A549 (cell line): ENCODE data around the gene SLC35E4. TPM values are rescaled to one million over a fixed set of nuclear protein-coding genes. Genes with fewer than 3 reads are reported as not detected.

ENCODE experiments used
- ATAC-seq, 2 experiments: fragments of 200-7000 bp in 1 of 2; fragments of >200 bp in 1 of 2; cut with Nextera tagmentation in 1 of 2; cut with Tn5 transposase in 1 of 2; 3 replicates each; pipeline versions ENCODE4 v1.8.0 to v1.9.1; 2018 to 2020; ENCODE audit warnings: mild to moderate bottlenecking in 1 of 2, moderate library complexity in 1 of 2
- CTCF ChIA-PET: fragments of 300-600 bp; sonication (Branson Sonifier 250); formaldehyde crosslinking; extraction: SDS; loops from one replicate; lab custom pipeline; 2021; ENCODE audit warnings: antibody characterized with exemption, inconsistent platforms; lab: Yijun Ruan, JAX
- POLR2A ChIA-PET: fragments of 350-600 bp; formaldehyde crosslinking; extraction: SDS; loops from one replicate; lab custom pipeline; 2021; ENCODE audit warnings: antibody characterized with exemption, inconsistent platforms; lab: Yijun Ruan, JAX
- DNase-seq, 2 experiments: peaks; one replicate each; pipeline versions ENCODE4 v3.0.0 to v3.0.0-alpha.2; 2011 to 2016; ENCODE audit warnings: low read depth in 1 of 2, low spot score in 1 of 2
- FAIRE-seq: peaks from 2 replicates; lab custom pipeline; 2011; peaks lifted over from hg19 to GRCh38; lab: Jason Lieb, UNC
- H3K27ac ChIP-seq, 2 experiments: fragments of >200 bp; sonication (Bioruptor Twin); formaldehyde crosslinking; 3 replicates each; pipeline ENCODE4 v1.5.1; 2016 to 2017
- H3K4me1 ChIP-seq: fragments of >200 bp; sonication (Bioruptor Twin); formaldehyde crosslinking; 3 replicates; pipeline ENCODE4 v1.6.1; 2016
- H3K4me2 ChIP-seq: fragments of >200 bp; sonication (Bioruptor Twin); formaldehyde crosslinking; 3 replicates; pipeline ENCODE4 v1.6.1; 2016
- H3K4me3 ChIP-seq: fragments of >200 bp; sonication (Bioruptor Twin); formaldehyde crosslinking; 3 replicates; pipeline ENCODE4 v1.5.1; 2016
- H3K9me3 ChIP-seq: fragments of >200 bp; sonication (Bioruptor Twin); formaldehyde crosslinking; 3 replicates; pipeline ENCODE4 v1.6.1; 2016
- CBX2 ChIP-seq: fragments of 200-600 bp; sonication (generic); IDR thresholded peaks from 2 replicates; pipeline ENCODE4 v1.6.1; 2016; ENCODE audit warnings: low read depth, mild to moderate bottlenecking, borderline replicate concordance
- CBX8 ChIP-seq: fragments of 200-600 bp; sonication (generic); IDR thresholded peaks from 2 replicates; pipeline ENCODE4 v1.6.1; 2016
- CEBPB ChIP-seq, 2 experiments: fragments of >200 bp in 1 of 2; sonication (Bioruptor Twin) in 1 of 2; formaldehyde crosslinking in 1 of 2; IDR thresholded peaks; 2 replicates each; pipeline ENCODE4 v1.6.1; 2012 to 2016
- CTCF ChIP-seq: fragments of >200 bp; sonication (Bioruptor Twin); formaldehyde crosslinking; IDR thresholded peaks from 3 replicates; pipeline ENCODE4 v1.5.1; 2016
- EHF ChIP-seq: fragments of 250-450 bp; sonication (Bioruptor Pico); IDR thresholded peaks from 2 replicates; pipeline ENCODE4 v1.5.0; 2020; ENCODE audit warnings: mild to moderate bottlenecking
- ELK1 ChIP-seq: fragments of 150-350 bp; IDR thresholded peaks from 2 replicates; pipeline ENCODE4 v1.6.1; 2014; ENCODE audit warnings: low read depth, mild to moderate bottlenecking, low read length
- EP300 ChIP-seq, 2 experiments: fragments of >200 bp; sonication (Bioruptor Twin); formaldehyde crosslinking; IDR thresholded peaks; 2 replicates in 1 of 2; 3 replicates in 1 of 2; pipeline ENCODE4 v1.6.1; 2016 to 2017
- HDAC2 ChIP-seq: fragments of 200-600 bp; sonication (generic); IDR thresholded peaks from 2 replicates; pipeline ENCODE4 v1.6.1; 2016
- HES2 ChIP-seq: fragments of >200 bp; sonication (Bioruptor Twin); formaldehyde crosslinking; IDR thresholded peaks from 2 replicates; pipeline ENCODE4 v1.6.1; 2016
- HMGXB4 ChIP-seq: fragments of 250-450 bp; sonication (Bioruptor Pico); IDR thresholded peaks from 2 replicates; pipeline ENCODE4 v1.5.0; 2021; ENCODE audit warnings: mild to moderate bottlenecking, moderate library complexity, borderline replicate concordance
- HOXA7 ChIP-seq: fragments of 250-450 bp; sonication (Bioruptor Pico); IDR thresholded peaks from 2 replicates; pipeline ENCODE4 v1.5.0; 2020; ENCODE audit warnings: mild to moderate bottlenecking, moderate library complexity
- JUN ChIP-seq, 2 experiments: fragments of >200 bp; sonication (Bioruptor Twin); formaldehyde crosslinking; IDR thresholded peaks; 2 replicates in 1 of 2; 3 replicates in 1 of 2; pipeline ENCODE4 v1.6.1; 2016 to 2017
- KDM5A ChIP-seq: fragments of 200-600 bp; sonication (generic); IDR thresholded peaks from 2 replicates; pipeline ENCODE4 v1.6.1; 2016; ENCODE audit warnings: antibody characterized with exemption, mild to moderate bottlenecking
- MAX ChIP-seq: IDR thresholded peaks from 2 replicates; pipeline ENCODE4 v1.6.1; 2012
- MAZ ChIP-seq: fragments of 150-350 bp; IDR thresholded peaks from 2 replicates; pipeline ENCODE4 v1.6.1; 2014; ENCODE audit warnings: antibody characterized with exemption, low read depth, low read length, borderline replicate concordance
- MYC ChIP-seq: IDR thresholded peaks from 2 replicates; pipeline ENCODE4 v1.6.1; 2012; ENCODE audit warnings: mild to moderate bottlenecking, inconsistent platforms, low read length, improper control_type of control experiment, borderline replicate concordance
- NFE2L2 ChIP-seq: fragments of 150-350 bp; conservative IDR thresholded peaks from 2 replicates; pipeline ENCODE4 v1.6.1; 2014; ENCODE audit warnings: low read length
- NPAS2 ChIP-seq: fragments of 250-450 bp; sonication (Bioruptor Pico); IDR thresholded peaks from 2 replicates; pipeline ENCODE4 v1.8.0; 2022; ENCODE audit warnings: mild to moderate bottlenecking, moderate library complexity, borderline replicate concordance
- NR3C1 ChIP-seq: fragments of >200 bp; sonication (Bioruptor Twin); formaldehyde crosslinking; IDR thresholded peaks from 3 replicates; pipeline ENCODE4 v1.6.1; 2017
- PBX3 ChIP-seq: IDR thresholded peaks from 2 replicates; pipeline ENCODE4 v1.6.1; 2012
- POLR2A ChIP-seq: IDR thresholded peaks from 2 replicates; pipeline ENCODE4 v1.6.1; 2012; ENCODE audit warnings: mild to moderate bottlenecking, low read length
- POLR2AphosphoS2 ChIP-seq: conservative IDR thresholded peaks from 2 replicates; pipeline ENCODE4 v1.6.1; 2012; ENCODE audit warnings: low read length, improper control_type of control experiment, inconsistent platforms
- RAD21 ChIP-seq, 2 experiments: fragments of >200 bp in 1 of 2; sonication (Bioruptor Twin) in 1 of 2; formaldehyde crosslinking in 1 of 2; IDR thresholded peaks in 1 of 2; conservative IDR thresholded peaks in 1 of 2; 2 replicates in 1 of 2; 3 replicates in 1 of 2; pipeline ENCODE4 v1.6.1; 2012 to 2018; ENCODE audit warnings: inconsistent platforms in 1 of 2
- RCOR1 ChIP-seq: fragments of 150-350 bp; IDR thresholded peaks from 2 replicates; pipeline ENCODE4 v1.6.1; 2014; ENCODE audit warnings: antibody characterized with exemption, low read length, low read depth
- RFX5 ChIP-seq: fragments of 450-650 bp; IDR thresholded peaks from 2 replicates; pipeline ENCODE4 v1.7.1; 2014; ENCODE audit warnings: antibody characterized with exemption, mild to moderate bottlenecking, moderate library complexity
- SMC3 ChIP-seq: fragments of >200 bp; sonication (Bioruptor Twin); formaldehyde crosslinking; IDR thresholded peaks from 3 replicates; pipeline ENCODE4 v1.6.1; 2018; ENCODE audit warnings: inconsistent platforms
- TP53 ChIP-seq: fragments of 250-450 bp; sonication (Bioruptor Pico); IDR thresholded peaks from 2 replicates; pipeline ENCODE4 v1.5.0; 2021; ENCODE audit warnings: mild to moderate bottlenecking, moderate library complexity
- ZNF302 ChIP-seq: fragments of 250-450 bp; sonication (Bioruptor Pico); IDR thresholded peaks from 2 replicates; pipeline ENCODE4 v1.9.0; 2021; ENCODE audit warnings: inconsistent platforms, mild to moderate bottlenecking, moderate library complexity
- WGBS: methylation state at CpG from one replicate; pipeline ENCODE4 v1.1.6; 2017; ENCODE audit errors: missing lambda C conversion rate; 5-methylcytosine and 5-hydroxymethylcytosine counted together
- polyA plus RNA-seq, 4 experiments: library from polyadenylated mRNA; depleted of rRNA in 3 of 4; stranded (reverse); fragments of >200 nt; fragmentation: RNase III in 1 of 4; extraction: RNeasy Plus Mini Kit Qiagen cat#74134 plus additional on column Dnase treatment in 1 of 4; gene quantifications; 2 replicates in 3 of 4; 3 replicates in 1 of 4; pipeline ENCODE4 v1.2.3, GENCODE V29; 2011 to 2017

Gene SLC35E4
- polyA plus RNA-seq, 2 of the 4 experiments (the other 2 are of a cell fraction): 2.0 to 3.3 TPM

- TF ChIP-seq CTCF (no peak), POLR2A (no peak), MAZ (no peak), HDAC2 (no peak), RCOR1 (no peak), ZNF302 (no peak)
These were observed 20.0 kb downstream of the SLC35E4 start (continued) for GRCh38 chr22:30655532-30655931.

- CTCF ChIA-PET: interaction anchor here (0.6 to 3.9 kb wide), 5 partner anchors 15 to 93 kb away, joined by 3 to 14 read pairs (median 3); partner anchors contain the start of gene SLC35E4
- FAIRE-seq: no peak
- TF ChIP-seq JUN (IDR thresholded peaks at IDR 0.05) (no peak), MYC (no peak), EHF (no peak), MAX (no peak), HES2 (no peak), PBX3 (no peak), CEBPB (IDR thresholded peaks at IDR 0.05) (no peak), KDM5A (no peak), CBX8 (no peak), NR3C1 (no peak), NFE2L2 (no peak), HMGXB4 (CRISPR knock-in tag) (no peak), NPAS2 (no peak)
These were observed 26.5 kb downstream of the SLC35E4 start for GRCh38 chr22:30662040-30662439.

GRCh38 chr22:30664798-30665197 lies 29.2 kb downstream of the SLC35E4 start:
- POLR2A ChIA-PET: no interaction called here
- ATAC-seq: no peak
- Histone ChIP-seq H3K4me3 (no peak overlapping the region), H3K9me3 (no peaks in the 10 kb centered on the region), H3K4me2 (no peak overlapping the region), H3K27ac (no peak overlapping the region), H3K4me1 (peaks cover 6% of the 10 kb centered on the region; the same call in 1 of the 3 replicates)
- CTCF ChIA-PET: interaction anchor here (1.3 kb wide), 1 partner anchor 30 kb away, joined by 4 read pairs; no protein-coding TSS in a partner anchor
- TF ChIP-seq MAX: no peak
- no peak for TF ChIP-seq MYC
- TF ChIP-seq KDM5A: no peak
- no peak for TF ChIP-seq EP300 (IDR thresholded peaks at IDR 0.05)
- no peak for TF ChIP-seq CTCF
- no peak for TF ChIP-seq RFX5
- no peak for TF ChIP-seq HOXA7 (CRISPR knock-in tag)
- no peak for TF ChIP-seq POLR2AphosphoS2
- TF ChIP-seq JUN (IDR thresholded peaks at IDR 0.05): no peak
- no peak for TF ChIP-seq SMC3
- no peak for TF ChIP-seq ELK1
- TF ChIP-seq CEBPB (IDR thresholded peaks at IDR 0.05): no peak
- TF ChIP-seq CBX2: no peak
- no peak for TF ChIP-seq RAD21 (conservative IDR thresholded peaks at IDR 0.05 in 1 of 2, IDR thresholded peaks at IDR 0.05 in 1 of 2)
- no peak for TF ChIP-seq TP53 (CRISPR knock-in tag)
- DNase-seq: no peak
- no peak for FAIRE-seq
- over 99% methylated on average over 13 of the region's 13 CpGs for WGBS

More at GRCh38 chr22:30662040-30662439, 26.5 kb downstream of the SLC35E4 start:
- POLR2A ChIA-PET: interaction anchor here (0.7 kb wide), 1 partner anchor 213 kb away, joined by 5 read pairs; no protein-coding TSS in a partner anchor
- H3K27ac ChIP-seq: no peak overlapping the region
- ATAC-seq (no peak), DNase-seq (no peak)
- no peaks in the 10 kb centered on the region for H3K9me3 ChIP-seq
- H3K4me2 ChIP-seq: no peak overlapping the region
- H3K4me1 ChIP-seq: 0 out of 3 replicates have a peak, but pooled peaks cover 3% of the 10 kb centered on the region
- 87% methylated on average over 4 of the region's 4 CpGs for WGBS
- H3K4me3 ChIP-seq: no peak overlapping the region
